ENCODE results near the gene FOXG1. TPM values are rescaled to one million over a fixed set of nuclear protein-coding genes. Genes with fewer than 3 reads are reported as not detected.

FOXG1 gene
- total and polyA plus RNA-seq, 2 of the 4 experiments (the other 2 are of a cell fraction) = not detected

DNA sequence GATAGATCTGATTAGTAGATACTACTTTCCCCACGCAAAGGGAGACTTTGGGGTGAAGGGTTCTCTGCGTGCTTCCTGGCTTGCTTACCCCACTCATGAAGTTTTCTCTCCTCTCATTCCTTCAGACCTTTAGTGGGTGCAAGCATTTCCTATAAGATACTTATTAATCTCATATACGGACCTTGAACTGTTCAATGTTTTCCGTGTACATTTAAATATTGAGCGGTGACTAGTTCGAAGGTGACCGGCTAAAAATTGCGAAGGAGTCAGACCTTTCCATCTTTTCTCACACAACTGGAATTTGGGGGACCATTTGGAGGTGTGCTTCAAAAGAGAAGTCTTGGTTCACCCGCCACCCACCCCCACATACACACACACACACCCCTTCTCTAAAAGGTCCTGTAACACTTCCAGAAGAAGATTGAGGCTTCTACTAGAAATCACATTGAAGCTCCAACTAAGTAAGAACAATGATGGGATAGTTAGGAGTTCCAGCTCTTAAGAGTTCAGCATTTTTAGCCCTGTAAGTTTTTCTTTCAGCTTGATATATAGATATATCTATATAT, 6.1 kb upstream of the FOXG1 start:
- no peak for ATAC-seq (ENCODE audit: low read depth)
- in situ Hi-C loops (cut with MboI; ENCODE audit: low sequenced_read_pairs) = loop anchor here (5.0 to 25.0 kb wide), 2 partner anchors 777 to 1252 kb away; no protein-coding TSS in a partner anchor
- H4K5ac ChIP-seq (ENCODE audit: low read depth, low read length) = no peak overlapping the region
- intact Hi-C loops (cut with micrococcal nuclease) = no loop called here
- TF ChIP-seq FOS (IDR thresholded peaks at IDR 0.05; ENCODE audit: low read depth, low read length) (no peak), RFX5 (IDR thresholded peaks at IDR 0.05; ENCODE audit: low read depth, low read length) (no peak), CHD1 (IDR thresholded peaks at IDR 0.05; ENCODE audit: low read depth, low read length) (no peak), POLR2A (IDR thresholded peaks at IDR 0.05; ENCODE audit: low read depth, low read length) (no peak), MAFK (IDR thresholded peaks at IDR 0.05; ENCODE audit: low read depth, low read length) (no peak), BHLHE40 (IDR thresholded peaks at IDR 0.05; ENCODE audit: low read depth, low read length) (no peak), MXI1 (IDR thresholded peaks at IDR 0.05; ENCODE audit: borderline replicate concordance, low read depth, low read length) (no peak), SMC3 (IDR thresholded peaks at IDR 0.05; ENCODE audit: low read depth, low read length) (no peak), NFE2L2 (IDR thresholded peaks at IDR 0.05; ENCODE audit: low read depth, low read length) (no peak), MAZ (IDR thresholded peaks at IDR 0.05; ENCODE audit: borderline replicate concordance, low read depth, low read length) (no peak), CEBPB (IDR thresholded peaks at IDR 0.05; ENCODE audit: low read depth, low read length) (no peak), RCOR1 (IDR thresholded peaks at IDR 0.05; ENCODE audit: insufficient replicate concordance, low read length) (no peak), RAD21 (IDR thresholded peaks at IDR 0.05; ENCODE audit: low read length) (no peak)
- TF ChIP-seq, protein P1, sequence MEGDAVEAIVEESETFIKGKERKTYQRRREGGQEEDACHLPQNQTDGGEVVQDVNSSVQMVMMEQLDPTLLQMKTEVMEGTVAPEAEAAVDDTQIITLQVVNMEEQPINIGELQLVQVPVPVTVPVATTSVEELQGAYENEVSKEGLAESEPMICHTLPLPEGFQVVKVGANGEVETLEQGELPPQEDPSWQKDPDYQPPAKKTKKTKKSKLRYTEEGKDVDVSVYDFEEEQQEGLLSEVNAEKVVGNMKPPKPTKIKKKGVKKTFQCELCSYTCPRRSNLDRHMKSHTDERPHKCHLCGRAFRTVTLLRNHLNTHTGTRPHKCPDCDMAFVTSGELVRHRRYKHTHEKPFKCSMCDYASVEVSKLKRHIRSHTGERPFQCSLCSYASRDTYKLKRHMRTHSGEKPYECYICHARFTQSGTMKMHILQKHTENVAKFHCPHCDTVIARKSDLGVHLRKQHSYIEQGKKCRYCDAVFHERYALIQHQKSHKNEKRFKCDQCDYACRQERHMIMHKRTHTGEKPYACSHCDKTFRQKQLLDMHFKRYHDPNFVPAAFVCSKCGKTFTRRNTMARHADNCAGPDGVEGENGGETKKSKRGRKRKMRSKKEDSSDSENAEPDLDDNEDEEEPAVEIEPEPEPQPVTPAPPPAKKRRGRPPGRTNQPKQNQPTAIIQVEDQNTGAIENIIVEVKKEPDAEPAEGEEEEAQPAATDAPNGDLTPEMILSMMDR (conservative IDR thresholded peaks at IDR 0.05; ENCODE audit: low read depth, low read length) = no peak
- TF ChIP-seq, protein P2, sequence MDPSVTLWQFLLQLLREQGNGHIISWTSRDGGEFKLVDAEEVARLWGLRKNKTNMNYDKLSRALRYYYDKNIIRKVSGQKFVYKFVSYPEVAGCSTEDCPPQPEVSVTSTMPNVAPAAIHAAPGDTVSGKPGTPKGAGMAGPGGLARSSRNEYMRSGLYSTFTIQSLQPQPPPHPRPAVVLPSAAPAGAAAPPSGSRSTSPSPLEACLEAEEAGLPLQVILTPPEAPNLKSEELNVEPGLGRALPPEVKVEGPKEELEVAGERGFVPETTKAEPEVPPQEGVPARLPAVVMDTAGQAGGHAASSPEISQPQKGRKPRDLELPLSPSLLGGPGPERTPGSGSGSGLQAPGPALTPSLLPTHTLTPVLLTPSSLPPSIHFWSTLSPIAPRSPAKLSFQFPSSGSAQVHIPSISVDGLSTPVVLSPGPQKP (IDR thresholded peaks at IDR 0.05; ENCODE audit: borderline replicate concordance, low read depth, low read length) = no peak
- TF ChIP-seq, protein P3, sequence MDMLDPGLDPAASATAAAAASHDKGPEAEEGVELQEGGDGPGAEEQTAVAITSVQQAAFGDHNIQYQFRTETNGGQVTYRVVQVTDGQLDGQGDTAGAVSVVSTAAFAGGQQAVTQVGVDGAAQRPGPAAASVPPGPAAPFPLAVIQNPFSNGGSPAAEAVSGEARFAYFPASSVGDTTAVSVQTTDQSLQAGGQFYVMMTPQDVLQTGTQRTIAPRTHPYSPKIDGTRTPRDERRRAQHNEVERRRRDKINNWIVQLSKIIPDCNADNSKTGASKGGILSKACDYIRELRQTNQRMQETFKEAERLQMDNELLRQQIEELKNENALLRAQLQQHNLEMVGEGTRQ (IDR thresholded peaks at IDR 0.05; ENCODE audit: low read depth, low read length) = no peak
- no peaks in the 10 kb centered on the region for H3K9me1 ChIP-seq (ENCODE audit: insufficient read depth, low read length)
- H2BK15ac ChIP-seq (ENCODE audit: low read depth, low read length) = no peak overlapping the region
- H3K9me3 ChIP-seq (ENCODE audit: control insufficient read depth, insufficient read depth, low read length) = peaks cover 9% of the 10 kb centered on the region
- no TSS peak for BruUV-seq (replicated peaks)
- CTCF ChIA-PET = interaction anchor here (0.6 to 1.4 kb wide), 2 partner anchors 9 to 36 kb away, joined by 3 to 6 read pairs; no protein-coding TSS in a partner anchor
- H3K27ac ChIP-seq (ENCODE audit: insufficient read depth, low read length) = no peak overlapping the region
- H4K91ac ChIP-seq (ENCODE audit: insufficient read depth, low read depth, low read length) = no peak overlapping the region
- H2AK5ac ChIP-seq (ENCODE audit: low read depth, low read length) = no peak overlapping the region
- dilution Hi-C loops (cut with HindIII; ENCODE audit: low sequenced_read_pairs, unreplicated experiment) = no loop called here
- H3K36me3 ChIP-seq (ENCODE audit: control insufficient read depth, insufficient read depth, low read length) = no peaks in the 10 kb centered on the region
- no peak overlapping the region for H3K56ac ChIP-seq (ENCODE audit: extremely low read depth, insufficient read depth, low read length)
- H3K4me2 ChIP-seq (ENCODE audit: low read depth, low read length) = no peak overlapping the region
- H2BK5ac ChIP-seq (ENCODE audit: low read depth, low read length, poor library complexity, severe bottlenecking) = no peak overlapping the region
- no peak overlapping the region for H3K14ac ChIP-seq (replicated peaks; ENCODE audit: low read depth, low read length)
- no CpG with 5 or more reads among the region's 9 CpGs for WGBS, 2 experiments (ENCODE audit: extremely low coverage in 2 of 2, insufficient read length in 1 of 2)
- no peaks in the 10 kb centered on the region for H3K79me1 ChIP-seq (ENCODE audit: low read depth in 1 of 2, low read length in 2 of 2)
- no peak overlapping the region for H3K4me3 ChIP-seq (ENCODE audit: insufficient read depth, low read depth, low read length)
- H3K4ac ChIP-seq (ENCODE audit: low read depth, low read length) = no peak overlapping the region
- H3K23ac ChIP-seq (ENCODE audit: low read depth, low read length) = no peak overlapping the region
- H3K18ac ChIP-seq (ENCODE audit: low read depth, low read length) = no peak overlapping the region
- H3K27me3 ChIP-seq (ENCODE audit: control insufficient read depth, insufficient read depth, low read length) = peaks cover 84% of the 10 kb centered on the region
- no peak overlapping the region for H2AFZ ChIP-seq (replicated peaks; ENCODE audit: low read length, poor library complexity)
- H2BK120ac ChIP-seq (ENCODE audit: low read depth, low read length) = no peak overlapping the region
- POLR2A ChIA-PET (ENCODE audit: unreplicated experiment) = no interaction called here
- no peak overlapping the region for H4K8ac ChIP-seq (ENCODE audit: low read depth in 2 of 2, low read length in 2 of 2)
- H2BK20ac ChIP-seq (ENCODE audit: low read depth, low read length) = no peak overlapping the region
- H4K20me1 ChIP-seq (ENCODE audit: insufficient read depth, low read length) = no peaks in the 10 kb centered on the region
- H3K9ac ChIP-seq (ENCODE audit: low read depth, low read length) = no peak overlapping the region
- H2AK9ac ChIP-seq (replicated peaks; ENCODE audit: low read depth, low read length, poor library complexity) = no peak overlapping the region
- no peaks in the 10 kb centered on the region for H3K4me1 ChIP-seq (ENCODE audit: control insufficient read depth, insufficient read depth, low read length)
- DNase-seq = no peak
